ENCODE measurements around the gene NCAM1.
"Not testable (repeated sequence)": the region's sequence is repeated elsewhere in the genome, so short reads cannot be mapped to it uniquely, and the experiment has no call there.

NCAM1 gene

DNA sequence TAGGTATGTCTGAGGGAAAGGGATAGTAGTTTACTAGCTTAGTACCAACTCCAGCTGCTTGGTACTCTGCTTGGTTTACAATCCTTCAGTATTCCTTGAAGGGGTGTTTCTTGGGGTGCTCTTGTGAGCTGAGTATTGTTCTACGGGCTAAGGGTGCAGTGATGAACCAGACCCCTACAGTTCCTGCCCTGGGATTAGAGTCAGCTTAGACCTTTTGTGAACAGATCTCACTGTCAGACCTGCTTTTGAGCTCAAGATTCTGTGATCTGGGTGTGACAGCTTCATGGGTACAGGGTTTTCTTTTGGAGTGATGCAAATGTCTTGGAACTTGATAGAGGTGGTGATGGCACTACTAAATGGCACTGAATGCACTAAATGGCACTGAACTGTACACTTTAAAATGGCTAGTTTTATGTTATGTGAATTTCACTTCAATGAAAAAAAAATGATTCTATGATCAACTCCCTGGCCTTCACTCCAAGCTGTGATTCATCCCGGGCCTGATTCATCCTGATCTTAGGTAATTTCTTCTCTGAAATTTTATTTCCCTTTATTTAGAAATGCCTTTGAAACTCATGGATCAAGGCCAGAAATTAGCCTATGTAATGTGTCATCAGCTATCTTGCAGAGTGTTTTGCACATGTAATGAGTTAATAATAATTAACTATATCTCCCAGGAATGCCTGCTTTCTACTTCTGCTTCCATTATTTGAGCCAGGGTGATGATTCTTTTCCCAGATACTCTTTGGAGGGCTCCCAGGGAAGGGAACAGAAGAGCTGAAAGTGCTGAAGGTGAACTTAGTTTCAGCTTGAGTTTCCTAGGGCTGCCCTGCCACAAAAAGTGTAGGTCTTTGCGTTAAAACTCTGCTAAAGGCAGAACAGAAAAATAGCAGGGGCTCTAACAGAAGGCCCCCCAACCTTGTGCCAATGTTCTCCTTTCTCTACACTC, 87.9 kb downstream of the NCAM1 start:
- H3K4me1 ChIP-seq = no peaks in the 10 kb centered on the region
- H3K27me3 ChIP-seq (ENCODE audit: control insufficient read depth, insufficient read depth, low read length) = no peaks in the 10 kb centered on the region
- H2AFZ ChIP-seq = no peak overlapping the region
- H3K9me3 ChIP-seq (ENCODE audit: control insufficient read depth, low read length) = no peaks in the 10 kb centered on the region
- TF ChIP-seq, protein P1, sequence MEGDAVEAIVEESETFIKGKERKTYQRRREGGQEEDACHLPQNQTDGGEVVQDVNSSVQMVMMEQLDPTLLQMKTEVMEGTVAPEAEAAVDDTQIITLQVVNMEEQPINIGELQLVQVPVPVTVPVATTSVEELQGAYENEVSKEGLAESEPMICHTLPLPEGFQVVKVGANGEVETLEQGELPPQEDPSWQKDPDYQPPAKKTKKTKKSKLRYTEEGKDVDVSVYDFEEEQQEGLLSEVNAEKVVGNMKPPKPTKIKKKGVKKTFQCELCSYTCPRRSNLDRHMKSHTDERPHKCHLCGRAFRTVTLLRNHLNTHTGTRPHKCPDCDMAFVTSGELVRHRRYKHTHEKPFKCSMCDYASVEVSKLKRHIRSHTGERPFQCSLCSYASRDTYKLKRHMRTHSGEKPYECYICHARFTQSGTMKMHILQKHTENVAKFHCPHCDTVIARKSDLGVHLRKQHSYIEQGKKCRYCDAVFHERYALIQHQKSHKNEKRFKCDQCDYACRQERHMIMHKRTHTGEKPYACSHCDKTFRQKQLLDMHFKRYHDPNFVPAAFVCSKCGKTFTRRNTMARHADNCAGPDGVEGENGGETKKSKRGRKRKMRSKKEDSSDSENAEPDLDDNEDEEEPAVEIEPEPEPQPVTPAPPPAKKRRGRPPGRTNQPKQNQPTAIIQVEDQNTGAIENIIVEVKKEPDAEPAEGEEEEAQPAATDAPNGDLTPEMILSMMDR (IDR thresholded peaks at IDR 0.05) = no peak
- H3K27ac ChIP-seq = no peak overlapping the region
- H3K4me2 ChIP-seq (ENCODE audit: low read length) = no peak overlapping the region
- H3K79me2 ChIP-seq = no peaks in the 10 kb centered on the region
- no peaks in the 10 kb centered on the region for H3K36me3 ChIP-seq (ENCODE audit: control insufficient read depth, insufficient read depth, low read length)
- H3K4me3 ChIP-seq (ENCODE audit: low read depth, low read length) = no peak overlapping the region
- H3K9ac ChIP-seq = no peak overlapping the region

GRCh38 chr11:113053042-113053441, 91.8 kb downstream of the NCAM1 start:
- not testable (repeated sequence) for H3K79me2 ChIP-seq; H3K9me3 ChIP-seq (ENCODE audit: control insufficient read depth, low read length); H3K27me3 ChIP-seq (ENCODE audit: control insufficient read depth, insufficient read depth, low read length); H3K9ac ChIP-seq; H3K36me3 ChIP-seq (ENCODE audit: control insufficient read depth, insufficient read depth, low read length); H3K27ac ChIP-seq; H2AFZ ChIP-seq; H3K4me2 ChIP-seq (ENCODE audit: low read length); H3K4me3 ChIP-seq (ENCODE audit: low read depth, low read length); H3K4me1 ChIP-seq

DNA sequence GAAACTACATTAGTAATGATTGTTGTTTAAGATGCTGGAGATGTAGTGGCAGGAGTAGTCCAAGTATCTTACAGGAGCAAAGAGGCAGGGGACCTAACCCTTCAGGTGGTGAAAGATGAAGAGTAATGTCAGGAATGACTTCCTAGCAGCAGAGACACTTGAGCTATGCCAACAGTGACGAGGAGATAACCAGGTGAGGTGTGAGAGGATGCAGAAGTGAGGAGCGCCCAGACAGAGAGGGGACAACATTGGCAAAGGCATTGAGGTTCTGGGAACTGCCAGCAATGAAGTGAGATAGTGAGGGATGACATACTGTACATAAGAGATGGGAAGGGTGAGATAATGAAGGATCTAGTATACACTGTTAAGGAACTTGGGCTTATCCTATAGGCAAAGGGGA, 95.8 kb downstream of the NCAM1 start:
- Histone ChIP-seq H3K4me3 (ENCODE audit: low read depth, low read length) (no peak overlapping the region), H2AFZ (no peak overlapping the region), H3K9me3 (ENCODE audit: control insufficient read depth, low read length) (no peaks in the 10 kb centered on the region), H3K4me1 (no peaks in the 10 kb centered on the region), H3K27ac (no peak overlapping the region), H3K27me3 (ENCODE audit: control insufficient read depth, insufficient read depth, low read length) (no peaks in the 10 kb centered on the region), H3K4me2 (ENCODE audit: low read length) (no peak overlapping the region), H3K36me3 (ENCODE audit: control insufficient read depth, insufficient read depth, low read length) (no peaks in the 10 kb centered on the region), H3K79me2 (no peaks in the 10 kb centered on the region), H3K9ac (no peak overlapping the region)
- TF ChIP-seq, protein P1 (IDR thresholded peaks at IDR 0.05) = no peak

- Histone ChIP-seq H3K4me1 (no peaks in the 10 kb centered on the region), H3K9ac (no peak overlapping the region), H3K4me3 (ENCODE audit: low read depth, low read length) (no peak overlapping the region), H3K27ac (no peak overlapping the region), H2AFZ (no peak overlapping the region), H3K27me3 (ENCODE audit: control insufficient read depth, insufficient read depth, low read length) (no peaks in the 10 kb centered on the region), H3K4me2 (ENCODE audit: low read length) (no peak overlapping the region), H3K36me3 (ENCODE audit: control insufficient read depth, insufficient read depth, low read length) (no peaks in the 10 kb centered on the region), H3K9me3 (ENCODE audit: control insufficient read depth, low read length) (no peaks in the 10 kb centered on the region), H3K79me2 (no peaks in the 10 kb centered on the region)
- TF ChIP-seq, protein P1 (IDR thresholded peaks at IDR 0.05) = no peak
Measured at GRCh38 chr11:113059548-113059947, 98.3 kb downstream of the NCAM1 start.

- H3K9ac ChIP-seq = no peak overlapping the region
- H3K79me2 ChIP-seq = no peaks in the 10 kb centered on the region
- TF ChIP-seq, protein P1 (IDR thresholded peaks at IDR 0.05) = no peak
- H3K36me3 ChIP-seq (ENCODE audit: control insufficient read depth, insufficient read depth, low read length) = no peaks in the 10 kb centered on the region
- H3K27me3 ChIP-seq (ENCODE audit: control insufficient read depth, insufficient read depth, low read length) = no peaks in the 10 kb centered on the region
- H3K27ac ChIP-seq = no peak overlapping the region
- no peak overlapping the region for H3K4me3 ChIP-seq (ENCODE audit: low read depth, low read length)
- no peaks in the 10 kb centered on the region for H3K9me3 ChIP-seq (ENCODE audit: control insufficient read depth, low read length)
- no peaks in the 10 kb centered on the region for H3K4me1 ChIP-seq
- no peak overlapping the region for H3K4me2 ChIP-seq (ENCODE audit: low read length)
- H2AFZ ChIP-seq = no peak overlapping the region
Measured at GRCh38 chr11:113065330-113065729, 104.1 kb downstream of the NCAM1 start.
